HG03457 (cell line): ENCODE data around the gene METTL4.
"Not testable (repeated sequence)": the region's sequence is repeated elsewhere in the genome, so short reads cannot be mapped to it uniquely, and the experiment has no call there.

ENCODE experiments used
- ATAC-seq: cut with Tn5 transposase; IDR thresholded peaks from one replicate; pipeline ENCODE4 v1.9.1; 2021; ENCODE audit warnings: moderate number of reproducible peaks; ENCODE audit not compliant: unreplicated experiment

Gene METTL4

DNA sequence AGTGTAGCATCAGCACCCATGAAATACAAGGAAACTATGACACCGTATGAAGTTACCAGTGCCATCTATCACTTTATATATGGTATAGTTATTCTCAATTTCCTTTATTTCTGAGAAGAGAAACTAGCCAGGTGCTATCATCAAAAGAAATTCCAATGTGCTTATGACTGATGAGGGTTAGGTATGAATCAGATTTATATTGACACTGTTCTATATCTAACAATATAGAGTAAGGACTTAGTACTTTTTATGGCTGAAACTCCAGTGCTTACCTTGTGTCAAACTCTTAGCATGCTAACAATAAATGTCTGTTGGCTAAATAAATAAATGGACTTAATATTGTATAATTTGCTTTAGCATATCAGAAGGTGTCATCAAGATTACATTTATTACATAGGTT, 6.9 kb downstream of the METTL4 start:
- no peak for ATAC-seq

DNA sequence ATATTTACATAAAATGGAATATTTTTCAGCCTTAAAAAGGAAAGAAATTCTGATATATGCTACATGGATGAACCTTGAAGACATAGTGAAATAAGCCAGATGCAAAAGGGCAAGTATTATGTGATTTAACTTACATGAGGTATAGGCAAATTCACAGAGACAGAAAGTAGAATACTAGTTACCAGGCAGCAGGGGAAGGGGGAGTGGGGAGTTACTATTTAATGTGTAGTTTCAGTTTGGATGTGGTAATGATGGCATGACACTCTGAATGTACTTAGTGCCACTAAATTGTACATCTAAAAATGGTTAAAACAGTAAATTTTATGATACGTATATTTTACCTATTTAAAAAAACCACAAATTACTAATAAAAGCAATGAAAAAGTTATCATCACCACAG, 12.1 kb downstream of the METTL4 start:
- no peak for ATAC-seq

DNA sequence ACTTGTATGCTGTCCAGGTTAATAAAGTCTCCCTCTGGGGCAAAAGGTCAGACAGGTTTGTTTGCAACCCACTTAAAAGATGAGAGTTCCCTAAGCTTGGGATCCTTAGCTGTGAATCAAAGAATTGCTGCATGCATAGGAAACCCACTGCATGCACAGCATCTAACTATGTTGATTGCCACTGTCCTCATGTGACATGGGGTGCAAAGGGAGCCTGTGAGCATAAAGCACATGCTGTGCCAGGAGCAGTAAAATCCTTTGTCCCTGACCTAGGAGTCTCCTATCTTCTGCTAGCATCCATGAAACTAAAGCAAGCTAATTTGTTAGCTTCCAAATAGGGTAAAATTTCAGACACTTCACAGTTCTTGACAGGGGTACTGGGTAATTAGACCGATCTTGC, 13.8 kb downstream of the METTL4 start:
- ATAC-seq: no peak

DNA sequence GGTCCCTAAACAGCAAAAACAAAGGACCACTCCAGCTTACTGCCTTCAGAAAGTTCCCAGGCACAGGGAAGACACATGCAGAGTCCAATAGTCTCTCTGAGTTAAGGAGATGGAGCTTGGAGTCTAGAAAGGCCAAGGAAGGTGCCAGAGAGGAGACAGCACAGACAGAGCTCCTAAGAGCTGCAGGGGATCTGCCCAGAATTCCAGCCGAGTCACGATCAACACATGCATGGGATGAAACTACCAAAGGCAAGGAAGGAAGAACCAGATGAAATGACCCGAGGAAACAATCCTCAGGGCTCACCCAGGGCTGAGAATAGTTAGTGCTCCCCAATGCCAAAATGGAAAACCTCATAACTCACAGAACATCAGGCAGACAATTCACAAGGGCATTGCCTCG, 15.4 kb downstream of the METTL4 start:
- no peak for ATAC-seq

DNA sequence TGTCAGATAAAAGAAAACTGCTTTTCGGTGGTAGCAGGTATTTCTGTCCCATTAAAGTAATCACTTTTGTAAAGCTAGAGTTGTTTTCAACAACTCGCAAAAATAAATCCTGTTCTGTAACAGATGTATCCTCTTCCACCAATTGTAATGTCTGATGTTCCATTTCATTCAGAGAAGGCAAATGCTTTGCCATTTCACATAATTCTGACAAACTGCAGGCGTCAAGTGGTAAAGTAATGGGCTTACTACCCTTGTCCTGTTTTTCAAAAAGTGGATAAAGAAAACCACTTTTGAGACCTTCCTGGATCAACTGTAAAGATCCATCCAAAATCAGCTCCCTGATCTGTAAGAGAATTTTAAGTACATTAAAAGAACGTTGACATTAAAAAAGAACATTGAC, 16.6 kb downstream of the METTL4 start:
- no peak for ATAC-seq

DNA sequence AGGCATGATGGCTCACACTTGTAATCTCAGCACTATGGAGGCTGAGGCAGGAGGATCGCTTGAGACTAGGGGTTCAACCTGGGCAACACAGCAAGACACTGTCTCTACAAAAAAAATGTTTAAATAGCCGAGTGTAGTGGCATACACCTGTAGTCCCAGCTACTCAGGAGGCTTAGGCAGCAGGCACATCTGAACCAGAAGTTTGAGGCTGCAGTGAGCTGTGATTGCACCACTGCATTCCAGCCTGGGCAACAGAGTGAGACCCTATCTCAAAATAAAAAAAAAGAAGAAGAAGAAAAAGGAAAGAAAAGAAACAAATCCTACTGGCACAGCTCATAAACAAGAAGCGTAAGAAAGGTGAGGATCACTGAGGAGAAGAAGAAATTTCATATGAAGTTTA, 19.9 kb downstream of the METTL4 start:
- no peak for ATAC-seq

DNA sequence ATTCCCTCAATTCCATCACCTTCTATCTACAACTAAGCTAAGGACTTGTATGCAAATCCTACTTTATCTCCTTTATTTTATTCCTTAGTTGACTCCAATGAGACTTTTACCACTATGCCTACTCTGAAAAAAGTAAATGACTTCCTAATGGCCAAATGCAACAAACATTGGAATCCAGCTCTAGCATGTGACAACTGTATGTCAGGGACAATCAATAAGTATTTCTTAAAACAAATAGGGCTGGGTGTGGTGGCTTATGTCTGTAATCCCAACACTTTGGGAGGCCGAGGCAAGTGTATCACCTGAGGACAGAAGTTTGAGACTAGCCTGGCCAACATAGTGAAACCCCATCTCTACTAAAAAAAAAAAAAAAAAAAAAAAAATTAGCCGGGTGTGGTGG, 21.8 kb downstream of the METTL4 start:
- no peak for ATAC-seq

DNA sequence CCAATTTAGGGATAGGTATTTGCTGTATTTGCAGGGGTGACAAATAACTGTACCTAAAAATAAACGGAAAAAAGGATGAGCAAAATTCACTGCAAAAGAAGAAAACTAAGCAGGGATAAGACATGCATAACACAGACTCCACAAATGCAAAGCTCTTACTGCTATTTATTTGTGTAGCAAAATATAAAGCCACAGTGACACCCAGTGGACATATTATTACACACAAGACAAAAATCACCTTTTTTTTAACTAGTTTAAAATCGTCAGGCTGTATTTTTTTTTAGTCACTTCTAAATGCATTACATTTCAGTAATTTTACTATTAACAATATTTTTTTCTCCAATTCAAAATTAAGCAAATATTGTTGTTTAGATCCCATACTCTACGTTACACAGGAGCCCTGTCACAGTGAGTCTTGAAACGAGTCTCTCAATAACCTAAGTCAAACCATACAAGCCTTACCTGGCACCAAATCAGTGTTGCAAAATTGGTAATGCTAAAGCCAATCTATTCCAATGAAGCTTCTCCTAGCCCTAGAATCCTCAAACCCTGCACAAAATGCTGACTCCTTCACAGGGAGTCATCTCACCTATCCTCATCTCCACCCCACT, 23.7 kb downstream of the METTL4 start:
- no peak for ATAC-seq

DNA sequence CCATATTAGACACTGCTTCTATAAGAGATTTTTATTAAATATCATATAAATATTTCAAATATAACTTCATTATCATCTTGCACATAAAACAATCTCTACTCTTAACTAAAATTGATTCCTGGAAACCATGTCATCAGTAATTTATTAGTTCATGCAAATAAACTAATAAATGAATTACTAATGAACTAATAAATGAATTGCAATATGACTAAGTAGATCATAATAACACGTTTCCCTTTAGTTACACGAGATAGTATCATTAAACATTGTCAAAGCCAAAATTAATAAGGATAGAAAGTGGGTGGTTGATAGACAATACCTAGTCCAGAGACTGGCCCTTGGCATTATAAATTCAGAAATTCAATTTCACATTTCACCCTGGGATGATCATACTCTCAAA, 26.1 kb downstream of the METTL4 start:
- ATAC-seq: no peak

DNA sequence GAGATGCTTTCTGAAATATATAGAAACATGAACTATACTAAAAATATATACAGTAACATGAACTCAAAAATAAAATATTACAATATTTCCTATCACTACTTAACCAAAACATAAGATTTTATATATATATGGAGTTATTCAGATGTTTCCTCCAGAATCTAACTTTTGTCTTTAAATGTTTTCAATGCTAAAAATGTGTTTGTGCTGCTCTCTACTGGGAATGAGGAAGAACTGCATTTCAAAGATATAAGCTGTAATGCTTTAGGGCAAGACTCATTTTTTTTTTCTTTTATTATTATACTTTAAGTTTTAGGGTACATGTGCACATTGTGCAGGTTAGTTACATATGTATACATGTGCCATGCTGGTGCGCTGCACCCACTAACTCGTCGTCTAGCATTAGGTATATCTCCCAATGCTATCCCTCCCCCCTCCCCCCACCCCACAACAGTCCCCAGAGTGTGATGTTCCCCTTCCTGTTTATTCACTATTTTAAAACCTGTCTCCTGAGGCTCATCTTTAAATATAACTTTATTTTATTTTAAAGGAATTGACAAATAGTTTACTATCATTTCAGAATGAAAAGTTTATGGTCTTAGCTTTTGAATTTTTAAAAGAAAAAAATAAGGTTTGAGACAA, 29.3 kb downstream of the METTL4 start:
- not testable (repeated sequence) for ATAC-seq

DNA sequence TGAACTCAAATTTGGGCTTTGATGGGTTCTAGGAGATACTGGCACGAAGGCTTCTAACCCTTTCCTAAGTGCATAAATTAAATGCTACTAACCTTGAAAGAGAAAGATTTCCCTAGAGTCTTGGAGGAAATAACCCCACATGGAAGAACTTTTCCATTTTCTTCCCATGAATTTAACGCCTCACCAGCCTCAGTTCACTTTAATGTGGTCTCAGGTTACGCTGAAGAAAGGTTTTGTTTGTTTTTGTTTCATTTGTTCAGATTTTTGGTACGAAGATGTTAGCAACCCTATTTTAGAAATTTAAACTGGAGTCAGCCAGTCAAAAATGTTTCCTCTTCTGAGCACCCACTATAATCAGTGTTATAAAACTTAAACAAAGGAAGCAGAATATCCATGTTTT, 30.7 kb downstream of the METTL4 start:
- no peak for ATAC-seq

DNA sequence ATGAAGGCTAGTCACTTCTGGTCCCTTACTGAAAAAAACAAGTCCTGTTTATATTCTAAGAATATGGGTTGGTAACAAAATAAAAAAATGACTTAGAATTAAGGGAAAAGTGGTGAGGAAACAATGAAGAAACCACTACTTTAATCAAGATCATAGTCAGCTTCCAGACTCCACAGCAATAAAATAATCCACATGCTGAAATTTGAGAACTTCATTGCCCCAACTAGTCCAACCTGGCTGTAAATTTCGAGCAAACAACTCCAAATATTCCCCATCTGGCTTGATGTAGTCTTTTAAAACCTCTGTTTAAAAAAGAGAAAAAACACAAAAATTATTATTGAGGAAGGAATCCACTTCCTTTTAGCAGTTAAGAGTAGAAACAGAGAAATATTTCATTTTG, 32.5 kb downstream of the METTL4 start:
- ATAC-seq: no peak

DNA sequence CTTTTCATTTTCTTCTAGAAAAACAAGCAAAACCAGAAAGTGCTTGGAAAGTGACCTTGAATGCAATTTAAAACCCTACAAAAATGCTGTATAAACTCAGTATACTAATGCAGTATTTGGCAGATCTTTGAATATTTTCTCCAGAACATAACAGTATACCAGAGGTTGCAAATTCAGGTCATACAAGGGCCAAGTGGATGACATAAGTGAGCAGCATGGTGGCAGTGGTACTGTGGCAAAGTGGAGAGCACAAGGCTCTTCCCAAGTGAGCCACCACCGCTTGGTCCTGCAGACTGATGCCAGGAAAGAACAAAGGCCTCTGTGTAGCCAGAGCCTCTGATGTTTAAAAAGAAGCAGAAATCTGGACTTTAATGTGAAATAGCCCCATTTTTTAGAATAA, 33.1 kb downstream of the METTL4 start:
- no peak for ATAC-seq

DNA sequence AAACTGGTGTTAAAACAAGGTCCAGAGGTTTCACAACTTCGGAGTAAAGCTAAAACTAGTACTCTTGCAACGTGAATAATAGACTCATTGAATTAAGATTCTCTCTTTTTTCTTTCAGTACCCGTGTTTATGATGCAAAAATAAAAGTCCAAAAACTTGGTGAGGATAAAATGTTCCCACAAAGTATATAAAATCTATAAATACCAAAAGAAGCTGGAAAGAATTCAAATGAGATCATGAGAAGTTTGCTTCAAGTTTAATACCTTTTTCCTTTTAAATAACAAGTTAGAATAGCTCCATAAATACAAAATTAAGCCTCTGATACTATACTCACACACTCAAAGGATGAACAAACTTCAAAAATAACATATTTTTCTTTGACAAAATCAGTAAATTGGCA, 34.0 kb downstream of the METTL4 start:
- no peak for ATAC-seq

DNA sequence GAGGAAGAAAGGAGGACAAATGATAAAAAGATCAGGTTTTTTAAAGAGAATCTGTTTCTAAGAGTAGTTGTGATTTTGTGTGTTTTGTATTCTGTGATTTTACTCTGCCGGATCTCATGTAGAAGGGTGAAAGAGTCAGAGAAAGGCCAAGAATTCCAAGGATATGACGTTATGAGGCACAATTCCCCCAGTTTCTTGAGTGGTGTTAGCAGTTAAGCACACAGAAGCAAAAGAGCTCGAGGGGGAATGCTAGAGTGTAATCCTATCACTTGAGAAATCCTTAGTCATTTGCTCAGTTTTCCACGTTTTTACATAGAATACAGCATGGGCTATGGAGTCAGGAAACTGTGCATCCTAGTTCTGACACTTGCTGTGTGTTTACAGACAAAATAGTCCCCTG, 34.8 kb downstream of the METTL4 start:
- ATAC-seq: no peak

DNA sequence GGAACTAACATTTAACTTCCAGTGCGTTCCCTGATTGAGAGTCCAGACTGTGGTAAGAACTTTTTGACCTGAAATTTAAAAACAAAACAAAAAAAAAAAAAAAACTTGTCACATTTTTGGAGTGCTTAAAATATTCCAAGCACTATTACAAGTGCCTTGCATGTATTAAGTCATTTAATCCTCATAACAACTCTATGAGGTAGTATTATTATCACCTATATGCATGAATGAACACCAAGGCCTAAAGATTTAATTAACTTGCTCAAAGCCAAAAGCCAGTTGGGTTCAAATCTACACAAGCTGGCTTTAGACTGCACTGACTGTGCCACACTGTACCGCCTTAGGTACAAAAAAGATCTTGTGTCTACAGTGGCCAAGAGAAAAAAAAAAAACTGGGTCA, 35.2 kb downstream of the METTL4 start:
- no peak for ATAC-seq

DNA sequence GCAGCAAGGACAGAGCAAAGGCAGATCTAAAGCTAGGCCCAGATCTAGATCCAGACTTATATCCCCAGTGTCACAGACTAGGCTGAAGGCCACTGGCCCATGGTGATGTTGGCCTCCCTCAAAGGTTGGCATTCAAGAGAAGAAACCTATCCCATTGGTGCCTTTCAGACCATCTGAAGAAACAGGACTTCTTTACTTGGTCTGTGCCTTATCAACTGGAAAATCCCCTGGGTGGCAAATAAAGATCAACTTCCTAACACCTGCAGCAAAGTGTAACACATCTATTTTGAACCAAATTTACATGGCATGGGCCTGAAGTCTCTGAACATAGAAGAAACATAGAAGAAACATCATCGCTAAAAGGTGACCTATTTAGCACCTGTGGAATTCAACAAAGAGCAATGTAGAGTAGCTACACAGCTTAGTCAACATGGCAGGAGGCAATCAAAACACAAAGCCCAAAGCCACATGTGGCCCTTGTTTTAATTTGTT, 35.8 kb downstream of the METTL4 start:
- ATAC-seq: no peak

DNA sequence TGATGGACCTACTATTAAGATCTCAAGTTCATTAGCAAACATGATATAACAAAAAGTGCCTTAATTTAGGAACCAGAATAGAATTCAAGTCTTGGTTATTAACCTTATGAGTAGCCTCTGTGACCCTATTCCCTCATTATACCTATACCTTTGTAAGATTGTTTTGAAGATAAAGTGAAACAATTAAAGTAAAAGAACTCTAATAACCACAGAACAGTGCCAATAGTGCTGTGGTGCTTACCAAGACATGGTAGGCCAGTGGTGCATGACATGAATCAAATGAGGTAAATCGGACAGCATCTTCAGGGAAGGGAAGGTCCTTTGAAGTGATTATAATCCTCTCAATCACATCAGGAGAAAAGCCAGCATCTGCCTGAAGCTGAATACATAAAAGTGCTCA, 36.4 kb downstream of the METTL4 start:
- ATAC-seq: no peak

DNA sequence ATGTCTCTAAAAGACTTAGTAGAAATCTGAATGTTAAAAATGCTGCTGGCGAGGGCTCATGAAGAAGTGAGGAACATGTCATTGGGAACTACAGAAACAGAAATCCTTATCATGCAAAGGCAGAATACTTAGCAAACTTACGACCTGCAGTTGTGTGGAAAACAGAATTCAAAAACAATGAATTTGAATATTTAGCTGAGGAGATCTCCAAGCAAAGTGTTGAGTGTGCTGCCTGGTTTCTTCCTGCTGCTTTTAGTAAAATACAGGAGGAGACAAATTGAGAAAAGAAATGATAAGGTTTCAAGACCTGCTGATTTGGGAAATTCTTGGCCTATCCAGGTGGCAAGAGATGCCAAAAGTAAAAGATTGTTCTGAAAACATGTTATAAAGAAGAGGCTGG, 38.5 kb downstream of the METTL4 start:
- ATAC-seq: no peak

DNA sequence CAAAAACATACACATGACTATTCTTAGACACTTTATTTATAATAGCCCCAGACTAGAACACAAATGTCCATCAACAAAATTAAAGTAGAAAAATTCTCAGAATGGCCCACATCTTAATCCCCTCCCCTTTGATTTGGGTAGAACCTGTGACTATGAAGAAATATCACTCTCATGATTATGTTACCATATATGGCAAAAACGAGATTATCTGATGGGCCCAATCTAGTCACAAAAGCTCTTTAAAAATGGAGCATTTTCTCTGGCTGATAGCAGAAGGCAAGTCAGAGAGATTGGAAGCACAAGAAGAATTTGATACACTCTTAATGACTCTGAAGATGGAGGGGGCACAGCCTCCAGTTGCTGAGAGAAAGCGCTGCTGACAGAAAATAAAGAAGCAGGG, 39.6 kb downstream of the METTL4 start:
- ATAC-seq: no peak

DNA sequence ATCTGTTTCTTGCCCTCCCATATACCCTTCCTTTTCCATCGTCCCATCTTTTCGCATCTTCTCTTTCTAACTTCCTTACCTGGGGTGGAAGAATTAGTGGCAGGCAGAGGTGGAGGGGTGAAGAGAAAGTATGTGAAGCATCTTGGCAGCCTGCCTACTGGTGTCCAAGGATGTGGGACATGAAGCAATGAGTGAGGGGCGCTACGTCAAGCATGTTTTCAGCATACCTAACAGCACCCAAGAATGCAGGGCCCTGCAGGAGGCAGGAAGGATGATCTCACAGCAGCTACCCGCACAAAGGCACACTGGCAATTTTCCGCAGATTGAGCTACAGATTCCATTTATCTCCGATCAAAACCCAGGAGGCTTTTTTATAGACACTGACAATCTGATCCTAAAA, 42.2 kb downstream of the METTL4 start:
- ATAC-seq: no peak

DNA sequence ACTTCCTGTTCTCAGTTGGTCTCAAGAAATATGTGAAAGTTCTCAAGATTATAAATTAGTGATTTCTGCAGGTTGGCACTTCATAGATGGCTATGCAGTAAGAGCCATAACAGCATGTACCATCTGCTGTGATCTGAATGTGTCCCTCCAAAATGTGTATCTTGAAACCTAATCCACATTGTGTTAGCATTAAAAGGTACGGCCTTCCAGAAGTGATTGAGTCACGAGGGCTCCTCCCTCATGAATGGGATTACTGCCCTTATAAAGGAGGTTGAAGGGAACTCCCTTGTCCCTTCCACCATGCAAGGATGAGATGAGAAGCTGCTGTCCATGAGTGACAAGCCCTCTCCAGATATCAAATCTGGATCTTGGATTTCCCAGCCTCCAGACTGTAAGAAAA, 45.0 kb downstream of the METTL4 start:
- ATAC-seq: no peak

DNA sequence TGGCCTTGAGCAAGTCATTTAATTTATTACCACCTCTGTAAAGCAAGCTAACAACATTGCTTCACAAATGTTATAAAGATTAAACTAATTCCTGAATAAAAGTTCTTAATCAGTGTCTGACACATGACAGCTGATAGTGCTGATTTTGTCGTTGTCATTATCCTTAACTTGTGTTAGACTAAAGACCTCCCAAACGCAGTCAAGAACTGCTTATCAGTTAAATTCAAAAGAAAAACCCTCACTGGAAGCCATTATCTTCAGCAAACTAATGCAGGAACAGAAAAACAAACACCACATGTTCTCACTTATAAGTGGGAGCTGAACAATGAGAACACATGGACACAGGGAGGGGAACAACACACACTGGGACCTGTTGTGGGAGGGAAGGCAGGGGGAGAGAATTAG, 46.5 kb downstream of the METTL4 start:
- ATAC-seq: not testable (repeated sequence)
